Smooth muscle cell of trachea (primary cell): Measurements from ENCODE around the gene KCNE3. TPM values are rescaled to one million over a fixed set of nuclear protein-coding genes. Genes with fewer than 3 reads are reported as not detected.

ENCODE experiments used
- total RNA-seq: library from RNA; depleted of rRNA; stranded (reverse); fragments of >200 nt; gene quantifications from 2 replicates; pipeline ENCODE4 v1.2.1, GENCODE V29; 2014

The KCNE3 gene, protein sequence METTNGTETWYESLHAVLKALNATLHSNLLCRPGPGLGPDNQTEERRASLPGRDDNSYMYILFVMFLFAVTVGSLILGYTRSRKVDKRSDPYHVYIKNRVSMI
- 1.0 and 14.6 TPM in 2 replicates for total RNA-seq

GRCh38 chr11:74466916-74467885, at the start of gene KCNE3:
Gene KCNE3 (minus strand): TSS chr11:74467549. CDS start chr11:74457563, 9,986 bp downstream.

DNA sequence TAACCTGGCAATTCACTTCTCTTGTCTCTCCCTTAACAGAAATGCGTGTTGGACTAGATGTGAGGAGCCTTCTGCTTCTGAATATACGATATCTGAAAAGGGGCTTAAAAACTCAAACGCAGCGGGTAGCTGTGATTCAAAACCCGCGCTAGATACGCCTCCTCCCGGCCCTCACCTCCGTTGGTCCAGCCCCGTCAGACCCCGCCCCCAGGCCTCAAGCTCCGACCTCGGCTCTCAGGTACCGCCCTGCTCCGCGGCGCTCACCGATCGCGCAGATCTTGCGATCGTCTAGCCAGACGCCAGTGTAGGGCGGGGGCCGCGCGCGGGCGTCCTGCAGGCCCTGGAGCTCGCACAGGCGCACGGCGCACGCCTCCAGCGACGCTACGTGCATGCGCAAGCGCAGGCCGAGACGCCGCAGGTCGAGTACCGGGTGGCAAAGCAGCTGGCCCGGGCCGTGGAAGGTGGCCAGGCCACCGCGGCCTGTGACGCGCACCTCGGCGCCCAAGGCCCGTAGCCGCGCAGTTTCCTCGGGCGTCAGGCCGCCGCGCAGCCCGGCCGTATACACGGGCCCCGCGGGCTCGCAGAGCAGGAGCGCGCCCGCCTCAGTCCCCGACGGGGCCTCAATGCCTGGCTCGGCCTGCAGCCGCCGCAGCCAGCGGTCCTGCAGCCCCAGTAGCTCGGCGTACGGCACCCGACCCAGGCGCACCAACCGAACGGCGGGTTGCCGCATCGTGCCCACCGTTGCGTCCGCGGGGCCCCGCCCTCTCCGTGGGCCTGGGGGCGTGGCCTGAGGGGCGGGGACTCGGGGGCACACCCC, 25.8 kb upstream of the KCNE3 start, which contains the start of gene LIPT2:
LIPT2 (minus strand) TSS at position 751 of the 817 bp plus-strand sequence; CDS start at position 730, 21 bp downstream.

Other genes starting within 250 kb of the KCNE3 start
- 3.1 TPM in 2 replicates for gene P4HA3, start 155.9 kb downstream of the KCNE3 start, total RNA-seq
- gene PGM2L1, start 69.1 kb downstream of the KCNE3 start, total RNA-seq, result 2.6 TPM in 2 replicates
- 1.2 and 3.0 TPM in 2 replicates for gene LIPT2, start 26.2 kb upstream of the KCNE3 start, total RNA-seq
- 9.3 and 15.4 TPM in 2 replicates for gene POLD3, start 125.0 kb upstream of the KCNE3 start, total RNA-seq